Measurements from ENCODE around the gene BCKDHA. TPM values are rescaled to one million over a fixed set of nuclear protein-coding genes. Genes with fewer than 3 reads are reported as not detected.

The BCKDHA gene
- polyA plus RNA-seq, 1 of the 3 experiments (the other 2 are of a cell fraction): 30.9 TPM

DNA sequence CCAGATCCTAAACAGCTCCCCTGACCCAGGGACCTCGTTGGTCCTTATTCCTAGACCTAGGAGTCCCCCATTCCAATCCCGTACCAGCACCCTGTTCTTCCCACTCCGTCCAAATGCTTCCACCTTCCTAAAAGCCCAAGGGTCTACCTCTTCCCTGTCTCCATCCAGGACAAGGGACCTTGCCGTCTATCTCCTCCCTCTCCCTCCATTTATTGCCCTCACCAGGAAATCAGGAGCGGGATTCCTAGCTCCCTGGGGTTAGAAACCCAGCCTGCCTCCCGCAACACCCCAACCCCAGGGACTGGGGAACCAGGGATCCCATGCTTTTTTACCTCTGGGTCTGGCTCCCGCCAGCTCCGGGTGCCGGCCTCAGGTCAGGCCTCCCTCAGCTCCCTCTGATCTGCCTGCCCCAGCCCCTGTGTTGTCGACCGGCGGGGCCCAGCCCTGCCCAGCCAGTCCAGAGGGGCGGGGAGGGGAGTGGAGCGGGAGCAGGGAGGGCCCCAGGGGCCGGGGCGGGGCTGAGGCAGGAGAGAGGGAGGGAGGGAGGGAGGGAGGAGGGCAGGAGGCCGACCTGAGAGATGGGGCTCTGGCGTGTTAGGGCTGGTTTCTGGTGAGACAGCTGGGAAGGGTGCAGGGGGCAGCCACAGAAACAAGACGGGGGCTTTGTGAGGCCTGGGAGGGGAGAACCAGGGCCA is 29.5 kb downstream of the BCKDHA start, which contains the start of gene B3GNT8:
B3GNT8 (minus strand) TSS at position 423 of the 695 bp plus-strand sequence. CDS start 596 bp downstream, outside the sequence.
- H3K4me3 ChIP-seq (ENCODE audit: low read depth in 2 of 2, low read length in 1 of 2): no peak within 1 kb of the TSS
- no peaks in the 10 kb centered on the region for H3K27me3 ChIP-seq (ENCODE audit: insufficient read depth)
- no peaks in the 10 kb centered on the region for H3K9me3 ChIP-seq
- H3K9ac ChIP-seq: no peak within 1 kb of the TSS
- H3K4me1 ChIP-seq (ENCODE audit: control insufficient read depth in 1 of 2, insufficient read depth in 2 of 2, low read depth in 1 of 2, low read length in 1 of 2): peaks cover 0 to 7% of the 10 kb centered on the region in 2 experiments; a peak in 1 of 4 replicates
- no peaks in the 10 kb centered on the region for H3K9me2 ChIP-seq
- DNase-seq: peak; percentile 71
- WGBS (ENCODE audit: low lambda C conversion rate): 68% methylated on average over 19 of the region's 19 CpGs
- no peaks in the 10 kb centered on the region for H3K79me2 ChIP-seq (ENCODE audit: insufficient read depth)
- POLR2A ChIA-PET: interaction anchor here (1.0 kb wide), 1 partner anchor 13 kb away, joined by 6 read pairs; the partner anchor contains the start of gene DMAC2
- no peak for TF ChIP-seq RFX5 (IDR thresholded peaks at IDR 0.05; ENCODE audit: low read length)
- no peak for TF ChIP-seq YY1 (IDR thresholded peaks at IDR 0.05; ENCODE audit: low read depth)
- no peak for TF ChIP-seq FOXM1 (IDR thresholded peaks at IDR 0.05; ENCODE audit: low read depth)
- TF ChIP-seq, protein P1, sequence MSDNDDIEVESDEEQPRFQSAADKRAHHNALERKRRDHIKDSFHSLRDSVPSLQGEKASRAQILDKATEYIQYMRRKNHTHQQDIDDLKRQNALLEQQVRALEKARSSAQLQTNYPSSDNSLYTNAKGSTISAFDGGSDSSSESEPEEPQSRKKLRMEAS (IDR thresholded peaks at IDR 0.05; ENCODE audit: low read depth): no peak
- TF ChIP-seq EZH2phosphoT487 (IDR thresholded peaks at IDR 0.05; ENCODE audit: borderline replicate concordance, low read depth): no peak
- TF ChIP-seq NFIC (IDR thresholded peaks at IDR 0.05; ENCODE audit: borderline replicate concordance): no peak
- no peak for TF ChIP-seq FOSL2 (IDR thresholded peaks at IDR 0.05; ENCODE audit: borderline replicate concordance, low read depth)
- TF ChIP-seq, protein P2, sequence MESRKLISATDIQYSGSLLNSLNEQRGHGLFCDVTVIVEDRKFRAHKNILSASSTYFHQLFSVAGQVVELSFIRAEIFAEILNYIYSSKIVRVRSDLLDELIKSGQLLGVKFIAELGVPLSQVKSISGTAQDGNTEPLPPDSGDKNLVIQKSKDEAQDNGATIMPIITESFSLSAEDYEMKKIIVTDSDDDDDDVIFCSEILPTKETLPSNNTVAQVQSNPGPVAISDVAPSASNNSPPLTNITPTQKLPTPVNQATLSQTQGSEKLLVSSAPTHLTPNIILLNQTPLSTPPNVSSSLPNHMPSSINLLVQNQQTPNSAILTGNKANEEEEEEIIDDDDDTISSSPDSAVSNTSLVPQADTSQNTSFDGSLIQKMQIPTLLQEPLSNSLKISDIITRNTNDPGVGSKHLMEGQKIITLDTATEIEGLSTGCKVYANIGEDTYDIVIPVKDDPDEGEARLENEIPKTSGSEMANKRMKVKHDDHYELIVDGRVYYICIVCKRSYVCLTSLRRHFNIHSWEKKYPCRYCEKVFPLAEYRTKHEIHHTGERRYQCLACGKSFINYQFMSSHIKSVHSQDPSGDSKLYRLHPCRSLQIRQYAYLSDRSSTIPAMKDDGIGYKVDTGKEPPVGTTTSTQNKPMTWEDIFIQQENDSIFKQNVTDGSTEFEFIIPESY (IDR thresholded peaks at IDR 0.05; ENCODE audit: borderline replicate concordance, low read depth): no peak
- no peak for TF ChIP-seq RAD21 (IDR thresholded peaks at IDR 0.05; ENCODE audit: low read length)
- TF ChIP-seq, protein P3, sequence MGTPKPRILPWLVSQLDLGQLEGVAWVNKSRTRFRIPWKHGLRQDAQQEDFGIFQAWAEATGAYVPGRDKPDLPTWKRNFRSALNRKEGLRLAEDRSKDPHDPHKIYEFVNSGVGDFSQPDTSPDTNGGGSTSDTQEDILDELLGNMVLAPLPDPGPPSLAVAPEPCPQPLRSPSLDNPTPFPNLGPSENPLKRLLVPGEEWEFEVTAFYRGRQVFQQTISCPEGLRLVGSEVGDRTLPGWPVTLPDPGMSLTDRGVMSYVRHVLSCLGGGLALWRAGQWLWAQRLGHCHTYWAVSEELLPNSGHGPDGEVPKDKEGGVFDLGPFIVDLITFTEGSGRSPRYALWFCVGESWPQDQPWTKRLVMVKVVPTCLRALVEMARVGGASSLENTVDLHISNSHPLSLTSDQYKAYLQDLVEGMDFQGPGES (IDR thresholded peaks at IDR 0.05; ENCODE audit: low read depth, low read length): no peak
- TF ChIP-seq JUND (IDR thresholded peaks at IDR 0.05): no peak
- no peak for TF ChIP-seq POLR2AphosphoS5 (IDR thresholded peaks at IDR 0.05; ENCODE audit: low read depth, low read length)
- no peak for TF ChIP-seq MXI1 (IDR thresholded peaks at IDR 0.05; ENCODE audit: low read depth, low read length)
- TF ChIP-seq RCOR1 (IDR thresholded peaks at IDR 0.05; ENCODE audit: low read length): no peak
- no peak for TF ChIP-seq TAF1 (IDR thresholded peaks at IDR 0.05; ENCODE audit: borderline replicate concordance, low read depth, low read length)
- no peak for TF ChIP-seq EP300 (IDR thresholded peaks at IDR 0.05; ENCODE audit: borderline replicate concordance in 1 of 2, low read depth in 1 of 2, low read length in 1 of 2)
- no peak for TF ChIP-seq GABPA (IDR thresholded peaks at IDR 0.05; ENCODE audit: low read depth)
- no peak for TF ChIP-seq TEAD4 (IDR thresholded peaks at IDR 0.05; ENCODE audit: borderline replicate concordance, insufficient read depth)
- no peak for TF ChIP-seq TCF12 (IDR thresholded peaks at IDR 0.05)
- no peaks in the 10 kb centered on the region for H4K20me1 ChIP-seq (ENCODE audit: insufficient read depth)
- no peak within 1 kb of the TSS for H2AFZ ChIP-seq (ENCODE audit: low read depth)
- H3K27ac ChIP-seq (ENCODE audit: low read depth in 2 of 2, low read length in 1 of 2): no peak within 1 kb of the TSS; a peak in 1 of 4 replicates
- H3K36me3 ChIP-seq (replicated peaks in 1 of 2; ENCODE audit: control insufficient read depth in 1 of 2, insufficient read depth in 2 of 2, low read length in 1 of 2): peaks cover 0 to 25% of the 10 kb centered on the region in 2 experiments
- H3K4me2 ChIP-seq: no peak within 1 kb of the TSS
- CTCF ChIA-PET: interaction anchor here (1.3 kb wide), 3 partner anchors 12 to 170 kb away, joined by 3 to 5 read pairs (median 4); partner anchors contain the start of gene DMAC2
- H3F3A ChIP-seq (replicated peaks; ENCODE audit: insufficient read depth): peaks cover 6% of the 10 kb centered on the region
